Stimulated activated naive CD8-positive, alpha-beta T cell treated with anti-CD3 and anti-CD28 coated beads, Interleukin-15, Interleukin-2, amounts not matched to agents 100 ng/mL and 50 ng/mL, for 24 hours (primary cell): ENCODE measurements around the gene GIPC2.
"Not testable (repeated sequence)": the region's sequence is repeated elsewhere in the genome, so short reads cannot be mapped to it uniquely, and the experiment has no call there.

Experiments used
- H3K27ac Mint-ChIP-seq: one replicate; pipeline ENCODE4 v1.8.0; 2021; ENCODE audit warnings: mild to moderate bottlenecking, mixed read lengths
- H3K27me3 Mint-ChIP-seq: one replicate; pipeline ENCODE4 v1.8.0; 2021; ENCODE audit warnings: mixed read lengths
- H3K36me3 Mint-ChIP-seq: one replicate; pipeline ENCODE4 v1.8.0; 2021; ENCODE audit warnings: low read depth, mixed read lengths
- H3K4me1 Mint-ChIP-seq: one replicate; pipeline ENCODE4 v1.8.0; 2021; ENCODE audit warnings: low read depth, mixed read lengths
- H3K4me3 Mint-ChIP-seq: one replicate; pipeline ENCODE4 v1.8.0; 2021; ENCODE audit warnings: mild to moderate bottlenecking, mixed read lengths
- H3K9me3 Mint-ChIP-seq: one replicate; pipeline ENCODE4 v1.8.0; 2021; ENCODE audit warnings: mixed read lengths

Gene GIPC2

DNA sequence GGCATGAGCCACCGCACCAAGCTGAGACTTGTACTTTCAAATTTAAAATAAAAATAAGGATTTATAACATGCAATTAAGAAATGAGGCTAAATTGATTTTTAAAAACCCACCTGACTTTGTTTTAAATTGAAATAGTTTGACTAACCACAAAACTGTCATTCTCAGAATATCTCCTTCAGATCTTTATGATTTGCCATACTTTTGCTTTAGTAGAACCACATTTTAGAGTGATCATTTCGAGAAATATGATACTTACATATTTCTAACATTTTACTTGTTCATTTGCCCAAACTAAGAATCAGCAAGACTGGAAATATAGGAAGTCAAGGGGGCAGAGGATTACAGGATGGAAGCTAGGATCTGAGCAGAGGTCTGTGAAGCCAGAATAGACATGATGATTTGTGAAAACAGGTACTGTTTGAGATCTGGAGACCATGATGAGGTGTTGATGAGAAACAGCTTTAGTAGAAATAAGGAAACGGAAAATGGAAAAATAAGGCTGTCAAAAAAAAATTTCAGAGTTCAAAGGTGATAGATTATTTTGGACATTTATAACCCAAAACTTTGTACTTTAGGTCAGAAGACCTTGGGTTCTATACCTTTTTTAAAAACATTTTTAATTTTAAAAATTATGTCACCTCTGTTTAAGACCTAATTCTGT is 44.8 kb downstream of the GIPC2 start:
- H3K4me3 Mint-ChIP-seq = no peak overlapping the region

DNA sequence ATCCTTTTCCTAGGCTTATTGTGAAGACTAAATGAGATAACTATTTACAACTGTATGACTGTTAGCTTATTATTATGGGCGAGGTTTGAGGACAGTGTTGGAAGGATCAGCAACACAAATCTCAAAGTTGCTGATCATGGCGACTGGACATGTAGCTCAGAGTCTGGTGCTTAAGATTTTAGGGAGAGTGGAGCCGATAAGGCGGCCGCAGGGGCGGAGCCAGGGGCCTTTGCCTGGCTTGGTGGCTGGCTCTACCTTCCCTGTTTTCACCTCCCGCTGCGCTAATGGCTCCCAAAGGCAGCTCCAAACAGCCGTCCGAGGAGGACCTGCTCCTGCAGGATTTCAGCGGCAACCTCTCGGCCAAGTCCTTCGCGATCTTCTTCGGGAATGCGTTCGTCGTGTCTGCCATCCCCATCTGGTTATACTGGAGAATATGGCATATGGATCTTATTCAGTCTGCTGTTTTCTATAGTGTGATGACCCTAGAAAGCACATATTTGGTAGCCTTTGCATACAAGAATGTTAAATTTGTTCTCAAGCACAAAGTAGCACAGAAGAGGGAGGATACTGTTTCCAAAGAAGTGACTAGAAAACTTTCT is 45.5 kb downstream of the GIPC2 start:
- Mint-ChIP-seq H3K4me3 (no peak overlapping the region), H3K4me1 (no peaks in the 10 kb centered on the region), H3K27ac (no peak overlapping the region), H3K9me3 (peaks cover 9% of the 10 kb centered on the region), H3K27me3 (no peaks in the 10 kb centered on the region), H3K36me3 (peaks cover 6% of the 10 kb centered on the region)

More for the DNA sequence above, 44.8 kb downstream of the GIPC2 start:
- Mint-ChIP-seq H3K9me3 (peaks cover 15% of the 10 kb centered on the region), H3K27ac (no peak overlapping the region), H3K36me3 (peaks cover 10% of the 10 kb centered on the region), H3K4me1 (no peaks in the 10 kb centered on the region), H3K27me3 (no peaks in the 10 kb centered on the region)

DNA sequence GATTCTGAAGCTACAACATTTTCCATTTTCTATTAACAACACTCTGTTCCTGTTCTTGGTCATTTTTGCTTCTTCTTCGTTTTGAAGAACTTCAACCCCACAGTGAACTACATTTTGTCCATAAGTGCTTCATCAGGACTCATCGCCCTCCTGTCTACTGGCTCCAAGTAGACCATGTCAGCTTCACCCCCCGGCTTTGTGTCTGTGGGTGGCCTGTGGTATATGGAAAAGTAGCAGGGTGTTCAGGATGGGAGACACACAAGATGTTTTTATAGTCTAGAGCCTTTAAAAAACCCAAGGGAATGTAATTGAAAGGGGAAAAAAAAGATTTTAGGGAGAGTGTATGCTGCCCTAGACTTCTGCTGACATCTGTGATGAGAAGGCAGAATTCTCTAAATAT is 46.1 kb downstream of the GIPC2 start:
- H3K4me3 Mint-ChIP-seq = no peak overlapping the region
- H3K36me3 Mint-ChIP-seq = no peaks in the 10 kb centered on the region
- H3K9me3 Mint-ChIP-seq = peaks cover 4% of the 10 kb centered on the region
- no peaks in the 10 kb centered on the region for H3K27me3 Mint-ChIP-seq
- no peak overlapping the region for H3K27ac Mint-ChIP-seq
- H3K4me1 Mint-ChIP-seq = no peaks in the 10 kb centered on the region

DNA sequence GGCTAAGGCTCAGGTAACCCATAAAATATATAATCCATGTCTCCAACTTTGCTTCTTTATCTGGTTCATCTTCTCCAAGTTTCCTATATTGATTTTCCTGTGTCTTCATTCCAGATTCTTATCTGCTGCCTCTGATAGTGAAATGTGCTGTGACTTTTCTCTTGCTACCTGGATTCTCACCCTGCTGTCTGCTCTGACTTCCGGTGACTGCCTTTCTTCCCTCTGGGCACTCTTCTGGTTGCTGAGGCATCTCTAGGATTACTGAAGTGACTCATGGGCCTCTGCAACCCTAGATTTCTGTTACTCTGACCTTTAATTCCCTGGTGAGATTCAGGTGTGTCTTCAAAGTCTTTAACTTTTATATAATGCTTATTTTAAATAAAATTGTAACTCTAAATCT is 46.9 kb downstream of the GIPC2 start:
- Mint-ChIP-seq H3K4me3 (no peak overlapping the region), H3K36me3 (no peaks in the 10 kb centered on the region), H3K9me3 (no peaks in the 10 kb centered on the region), H3K27me3 (no peaks in the 10 kb centered on the region), H3K27ac (no peak overlapping the region), H3K4me1 (no peaks in the 10 kb centered on the region)

DNA sequence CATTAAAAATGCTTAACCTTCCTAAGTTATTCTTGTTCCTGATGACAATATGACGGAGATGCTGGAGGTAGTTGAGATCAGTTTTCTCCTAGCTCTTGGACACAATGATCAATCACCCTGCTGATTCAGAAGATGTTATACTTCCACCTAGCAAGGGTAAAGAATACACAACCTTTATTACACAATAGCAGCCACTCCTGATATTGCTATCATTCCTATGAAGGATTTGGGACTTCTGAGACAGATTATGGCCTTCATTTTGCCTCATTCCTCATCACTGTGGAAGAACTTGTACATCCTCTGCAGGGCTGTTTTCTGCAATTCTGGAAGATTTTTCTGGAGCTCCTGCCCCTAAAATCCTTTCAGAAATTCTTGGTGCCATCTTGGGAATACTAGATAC is 47.8 kb downstream of the GIPC2 start:
- Mint-ChIP-seq H3K4me3 (no peak overlapping the region), H3K9me3 (no peaks in the 10 kb centered on the region), H3K27ac (no peak overlapping the region), H3K36me3 (no peaks in the 10 kb centered on the region), H3K4me1 (no peaks in the 10 kb centered on the region), H3K27me3 (no peaks in the 10 kb centered on the region)

DNA sequence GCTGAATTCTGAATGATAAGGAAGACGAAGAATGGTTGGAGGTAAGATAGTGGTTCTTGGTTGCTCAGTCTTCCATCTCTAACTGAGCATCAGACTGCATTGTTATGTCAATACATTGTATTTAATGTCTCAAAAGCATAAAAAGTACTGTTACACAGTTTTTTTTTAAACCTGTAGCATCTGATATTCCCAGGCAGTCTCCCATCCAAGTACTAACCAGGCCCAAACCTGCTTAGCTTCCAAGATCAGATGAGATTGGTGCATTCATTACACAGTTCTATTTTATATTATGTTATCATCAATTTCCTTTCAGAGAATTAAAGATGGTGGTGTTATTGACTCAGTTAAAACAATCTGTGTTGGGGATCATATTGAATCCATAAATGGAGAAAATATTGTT is 48.9 kb downstream of the GIPC2 start:
- Mint-ChIP-seq H3K4me1 (no peaks in the 10 kb centered on the region), H3K36me3 (no peaks in the 10 kb centered on the region)

DNA sequence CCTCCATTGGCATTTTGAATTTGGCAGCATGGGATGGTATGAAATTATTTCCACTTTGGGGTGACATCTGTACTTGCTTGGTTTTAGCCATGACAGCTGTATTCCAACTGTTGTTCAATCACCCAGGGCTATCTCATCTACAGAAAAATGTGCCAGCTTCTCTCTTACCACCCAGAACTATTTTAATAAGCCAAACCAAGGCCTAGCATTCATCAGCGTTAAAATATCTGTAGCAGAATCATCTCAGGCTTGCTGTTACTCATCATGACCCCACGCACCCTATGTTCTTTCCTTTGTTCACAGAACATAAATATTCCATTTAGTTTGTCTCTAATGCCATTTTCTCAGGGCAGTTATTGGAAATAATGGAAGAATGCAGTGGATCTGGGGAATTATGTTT is 49.8 kb downstream of the GIPC2 start:
- H3K27ac Mint-ChIP-seq = no peak overlapping the region
- H3K9me3 Mint-ChIP-seq = no peaks in the 10 kb centered on the region
- no peak overlapping the region for H3K4me3 Mint-ChIP-seq
- no peaks in the 10 kb centered on the region for H3K36me3 Mint-ChIP-seq
- H3K27me3 Mint-ChIP-seq = peaks cover 4% of the 10 kb centered on the region
- H3K4me1 Mint-ChIP-seq = no peaks in the 10 kb centered on the region

More for the DNA sequence above, 48.9 kb downstream of the GIPC2 start:
- Mint-ChIP-seq H3K9me3 (no peaks in the 10 kb centered on the region), H3K4me3 (no peak overlapping the region), H3K27ac (no peak overlapping the region), H3K27me3 (peaks cover 1% of the 10 kb centered on the region)

DNA sequence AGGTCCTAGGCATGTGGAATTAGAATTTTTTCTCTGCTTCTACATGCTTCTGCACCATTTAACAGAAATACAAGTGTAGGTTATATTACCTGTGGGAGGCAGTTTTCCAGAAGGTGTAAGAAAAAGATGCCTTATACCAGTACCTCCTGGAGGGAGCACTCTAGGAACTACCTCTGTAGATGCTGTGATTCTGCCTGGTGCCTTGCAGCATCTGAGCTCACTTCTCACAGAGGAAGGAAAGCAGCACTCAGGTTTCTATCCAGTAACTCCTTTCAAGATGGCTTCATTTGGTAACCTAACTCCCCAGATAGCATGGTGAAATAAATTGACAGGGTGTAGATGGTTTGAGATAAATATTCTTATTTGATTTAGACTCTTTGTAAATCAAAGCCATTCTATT is 50.3 kb downstream of the GIPC2 start:
- no peak overlapping the region for H3K4me3 Mint-ChIP-seq
- no peaks in the 10 kb centered on the region for H3K4me1 Mint-ChIP-seq
- no peaks in the 10 kb centered on the region for H3K36me3 Mint-ChIP-seq
- no peaks in the 10 kb centered on the region for H3K9me3 Mint-ChIP-seq
- H3K27me3 Mint-ChIP-seq = peaks cover 4% of the 10 kb centered on the region
- H3K27ac Mint-ChIP-seq = no peak overlapping the region

DNA sequence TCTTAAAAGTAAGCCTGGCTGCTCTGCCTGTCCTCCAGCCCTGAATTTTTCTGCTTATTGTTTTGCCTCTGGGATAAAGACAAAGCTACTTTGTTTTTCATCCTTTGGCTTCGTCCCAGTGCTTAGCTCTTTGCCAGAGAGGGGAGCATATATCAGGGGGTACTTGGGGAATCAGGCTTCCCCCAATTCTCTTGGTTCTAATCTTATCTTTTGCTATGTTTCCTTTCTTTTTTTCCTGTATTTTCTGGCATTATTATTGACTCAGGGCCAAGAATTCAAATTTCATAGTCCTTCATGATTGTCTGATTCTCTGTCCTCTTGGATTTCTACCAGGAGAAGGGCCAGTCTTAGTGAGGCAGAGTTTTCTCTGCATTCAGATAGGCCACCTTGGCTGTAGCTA is 51.2 kb downstream of the GIPC2 start:
- peaks cover 4% of the 10 kb centered on the region for H3K27me3 Mint-ChIP-seq
- no peak overlapping the region for H3K4me3 Mint-ChIP-seq
- no peaks in the 10 kb centered on the region for H3K36me3 Mint-ChIP-seq
- no peak overlapping the region for H3K27ac Mint-ChIP-seq
- no peaks in the 10 kb centered on the region for H3K4me1 Mint-ChIP-seq
- no peaks in the 10 kb centered on the region for H3K9me3 Mint-ChIP-seq

DNA sequence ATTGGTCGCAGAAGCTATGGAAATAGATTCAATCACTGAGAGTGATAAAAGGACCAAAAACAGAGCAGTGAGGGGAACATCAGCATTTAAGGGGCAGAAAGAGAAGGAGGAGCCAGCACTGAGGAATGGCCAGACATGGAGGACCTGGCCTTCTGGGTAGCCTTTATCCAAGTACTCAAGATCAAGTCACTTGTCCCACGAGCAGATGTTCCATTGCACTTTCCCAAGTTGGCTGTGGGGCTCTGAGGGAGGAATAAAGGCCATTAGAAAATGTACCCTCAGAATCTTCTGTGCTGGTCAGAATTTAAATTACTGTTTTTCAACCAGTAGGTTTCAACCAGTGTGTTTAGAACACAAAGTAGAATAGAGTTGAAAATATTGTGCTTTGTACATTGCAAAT is 55.3 kb downstream of the GIPC2 start:
- Mint-ChIP-seq H3K9me3 (no peaks in the 10 kb centered on the region), H3K27me3 (peaks cover 4% of the 10 kb centered on the region)

DNA sequence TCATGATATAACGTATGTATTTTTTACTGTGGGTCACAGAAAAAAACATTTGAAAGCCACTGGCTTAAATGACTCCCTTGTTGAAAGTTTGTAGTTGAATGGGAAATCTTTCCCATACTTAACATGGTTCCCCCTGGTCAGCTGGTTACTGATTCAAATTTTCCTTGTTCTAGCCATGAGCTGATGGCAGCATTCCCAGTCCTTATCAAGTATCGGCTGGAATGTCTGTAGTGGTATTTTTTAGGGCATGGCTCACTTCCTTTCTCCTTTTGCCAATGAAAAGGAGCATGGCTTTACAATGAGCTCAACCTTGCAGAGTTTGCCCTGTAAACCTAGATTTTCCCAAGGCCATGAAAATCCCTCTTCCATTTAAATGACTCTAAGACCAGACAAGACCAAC is 55.7 kb downstream of the GIPC2 start:
- Mint-ChIP-seq H3K4me1 (no peaks in the 10 kb centered on the region), H3K27ac (no peak overlapping the region), H3K4me3 (no peak overlapping the region), H3K27me3 (peaks cover 4% of the 10 kb centered on the region), H3K9me3 (no peaks in the 10 kb centered on the region), H3K36me3 (no peaks in the 10 kb centered on the region)

More for the DNA sequence above, 55.3 kb downstream of the GIPC2 start:
- Mint-ChIP-seq H3K4me1 (no peaks in the 10 kb centered on the region), H3K36me3 (no peaks in the 10 kb centered on the region), H3K27ac (no peak overlapping the region), H3K4me3 (no peak overlapping the region)

DNA sequence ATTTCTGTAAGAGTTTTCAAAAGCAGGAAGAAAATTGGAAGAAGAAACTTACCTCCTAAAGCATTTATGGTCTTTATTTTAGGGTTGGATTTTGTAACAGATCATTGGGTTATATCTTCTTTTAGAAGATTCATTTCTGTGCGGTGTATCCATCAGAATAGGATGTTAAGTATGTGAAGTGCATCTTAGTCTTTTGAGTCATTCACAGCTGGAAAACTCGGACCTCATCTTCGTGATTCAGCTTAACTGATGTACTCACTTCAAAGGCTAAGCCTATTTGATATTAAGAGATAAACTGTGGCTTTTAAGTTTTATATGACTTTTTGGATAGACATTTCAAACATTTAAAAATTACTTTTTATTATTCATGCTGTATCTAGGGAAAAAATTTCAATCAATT is 56.3 kb downstream of the GIPC2 start:
- Mint-ChIP-seq H3K36me3 (no peaks in the 10 kb centered on the region), H3K9me3 (no peaks in the 10 kb centered on the region), H3K27me3 (peaks cover 4% of the 10 kb centered on the region), H3K4me1 (no peaks in the 10 kb centered on the region), H3K27ac (no peak overlapping the region), H3K4me3 (no peak overlapping the region)

DNA sequence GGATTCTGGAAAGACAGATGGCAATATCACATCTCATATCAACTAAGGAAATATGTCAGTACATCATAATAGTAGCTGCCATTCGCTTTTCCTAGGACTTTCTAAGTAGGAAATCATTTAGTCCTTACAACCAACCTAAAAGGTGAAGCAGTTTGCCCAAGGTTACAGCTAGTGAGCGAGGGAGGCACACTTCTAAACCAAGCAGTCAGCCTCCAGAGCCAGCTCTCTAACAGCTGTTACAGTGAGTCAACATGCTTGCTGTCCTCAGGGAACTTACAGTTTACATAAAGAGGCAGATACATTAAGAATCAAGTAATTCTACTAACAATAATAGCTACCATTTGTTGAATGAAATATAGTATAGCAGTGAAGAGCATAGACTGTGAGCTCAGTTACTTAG is 57.1 kb downstream of the GIPC2 start:
- Mint-ChIP-seq H3K4me3 (no peak overlapping the region), H3K9me3 (no peaks in the 10 kb centered on the region), H3K27ac (no peak overlapping the region), H3K4me1 (no peaks in the 10 kb centered on the region), H3K36me3 (no peaks in the 10 kb centered on the region), H3K27me3 (peaks cover 4% of the 10 kb centered on the region)

DNA sequence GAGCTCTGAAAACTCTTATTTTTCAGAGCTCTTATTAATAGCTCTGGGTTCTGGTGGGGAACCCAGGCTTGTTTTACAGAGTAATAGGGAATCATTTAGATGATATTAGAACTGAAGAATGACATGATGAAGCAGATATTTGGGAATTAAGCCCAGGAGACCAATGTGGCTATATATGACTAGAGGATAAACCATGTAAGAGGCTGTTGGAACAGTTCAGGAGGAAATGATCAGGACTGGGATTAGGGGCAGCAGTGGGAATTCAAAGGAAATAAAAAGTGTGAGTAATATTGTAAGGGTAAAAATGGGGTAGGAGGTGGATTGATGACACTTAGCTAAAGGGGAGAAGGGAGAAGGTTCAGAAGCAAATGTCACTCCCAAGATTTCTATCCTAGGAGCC is 58.6 kb downstream of the GIPC2 start:
- Mint-ChIP-seq H3K27ac (no peak overlapping the region), H3K4me3 (no peak overlapping the region), H3K9me3 (no peaks in the 10 kb centered on the region), H3K4me1 (no peaks in the 10 kb centered on the region), H3K36me3 (no peaks in the 10 kb centered on the region), H3K27me3 (peaks cover 4% of the 10 kb centered on the region)

DNA sequence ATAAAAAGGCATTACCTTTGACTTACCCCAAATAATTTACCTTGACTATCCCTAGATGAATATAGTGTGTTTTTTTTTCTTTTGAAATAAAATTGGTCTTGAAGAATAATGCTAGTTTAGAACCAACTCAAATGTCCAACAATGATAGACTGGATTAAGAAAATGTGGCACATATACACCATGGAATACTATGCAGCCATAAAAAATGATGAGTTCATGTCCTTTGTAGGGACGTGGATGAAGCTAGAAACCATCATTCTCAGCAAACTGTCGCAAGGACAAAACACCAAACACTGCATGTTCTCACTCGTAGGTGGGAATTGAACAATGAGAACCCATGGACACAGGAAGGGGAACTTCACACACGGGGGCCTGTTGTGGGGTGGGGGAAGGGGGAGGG is 63.9 kb downstream of the GIPC2 start:
- peak overlapping the region; percentile 61 for H3K27ac Mint-ChIP-seq
- H3K36me3 Mint-ChIP-seq, H3K27me3 Mint-ChIP-seq, H3K4me3 Mint-ChIP-seq, H3K9me3 Mint-ChIP-seq: not testable (repeated sequence)
- peaks cover 18% of the 10 kb centered on the region for H3K4me1 Mint-ChIP-seq
